ENCODE data around the gene FRYL.

Gene FRYL

DNA sequence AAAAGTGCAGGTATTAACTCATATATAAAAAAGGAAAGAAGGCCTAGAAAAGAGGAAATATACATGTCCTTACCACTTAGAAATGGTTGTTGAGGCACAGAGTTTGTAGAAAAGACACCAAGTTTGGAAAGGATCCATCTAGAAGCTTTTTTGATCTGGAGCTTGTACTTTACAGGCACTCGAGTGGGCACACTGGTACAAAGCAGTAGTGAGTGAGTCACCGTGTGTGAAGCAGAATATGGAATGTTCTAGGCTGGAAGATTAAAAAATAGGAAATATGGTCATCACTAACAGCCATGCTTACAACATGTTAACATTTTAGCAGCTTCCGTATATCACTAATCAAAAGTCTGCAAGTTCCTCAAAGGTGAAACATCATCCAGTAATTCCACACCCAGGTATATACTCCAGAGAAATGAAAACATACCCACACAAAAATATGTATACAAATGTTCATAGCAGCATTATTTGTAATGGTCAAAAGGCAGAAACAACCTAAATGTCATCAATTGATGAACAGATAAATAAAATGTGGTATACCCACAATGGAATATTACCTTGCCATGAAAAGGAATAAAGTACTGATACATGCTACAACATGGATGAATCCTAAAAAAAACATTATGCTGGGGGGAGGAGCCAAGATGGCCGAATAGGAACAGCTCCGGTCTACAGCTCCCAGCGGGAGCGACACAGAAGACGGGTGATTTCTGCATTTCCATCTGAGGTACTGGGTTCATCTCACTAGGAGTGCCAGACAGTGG lies 69.5 kb downstream of the FRYL start:
- TF ChIP-seq, protein P1, sequence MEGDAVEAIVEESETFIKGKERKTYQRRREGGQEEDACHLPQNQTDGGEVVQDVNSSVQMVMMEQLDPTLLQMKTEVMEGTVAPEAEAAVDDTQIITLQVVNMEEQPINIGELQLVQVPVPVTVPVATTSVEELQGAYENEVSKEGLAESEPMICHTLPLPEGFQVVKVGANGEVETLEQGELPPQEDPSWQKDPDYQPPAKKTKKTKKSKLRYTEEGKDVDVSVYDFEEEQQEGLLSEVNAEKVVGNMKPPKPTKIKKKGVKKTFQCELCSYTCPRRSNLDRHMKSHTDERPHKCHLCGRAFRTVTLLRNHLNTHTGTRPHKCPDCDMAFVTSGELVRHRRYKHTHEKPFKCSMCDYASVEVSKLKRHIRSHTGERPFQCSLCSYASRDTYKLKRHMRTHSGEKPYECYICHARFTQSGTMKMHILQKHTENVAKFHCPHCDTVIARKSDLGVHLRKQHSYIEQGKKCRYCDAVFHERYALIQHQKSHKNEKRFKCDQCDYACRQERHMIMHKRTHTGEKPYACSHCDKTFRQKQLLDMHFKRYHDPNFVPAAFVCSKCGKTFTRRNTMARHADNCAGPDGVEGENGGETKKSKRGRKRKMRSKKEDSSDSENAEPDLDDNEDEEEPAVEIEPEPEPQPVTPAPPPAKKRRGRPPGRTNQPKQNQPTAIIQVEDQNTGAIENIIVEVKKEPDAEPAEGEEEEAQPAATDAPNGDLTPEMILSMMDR (conservative IDR thresholded peaks at IDR 0.05; ENCODE audit: control insufficient read depth, insufficient read depth, low read depth, low read length): no peak
- peak; percentile 43 for DNase-seq (ENCODE audit: low read depth)
- H3K4me3 ChIP-seq (ENCODE audit: control insufficient read depth, low read depth, low read length): no peak overlapping the region

DNA sequence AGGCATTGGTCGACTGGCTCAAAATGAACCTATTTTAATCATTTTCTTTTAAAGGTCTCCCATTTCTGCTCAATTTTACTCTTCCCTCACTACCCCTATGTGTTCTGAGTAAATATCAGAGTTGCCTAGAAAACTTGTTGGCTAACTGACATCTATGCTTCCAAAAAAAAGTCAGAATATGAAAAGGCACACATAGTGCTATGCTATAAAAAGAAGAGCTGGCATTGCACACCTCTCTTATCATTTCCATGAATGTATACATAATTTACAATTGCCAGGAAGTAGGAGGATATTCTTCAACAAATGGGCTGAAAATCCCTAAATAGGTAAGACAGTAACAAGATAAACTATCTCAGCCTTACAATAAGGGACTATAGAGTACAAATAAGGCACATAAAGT lies 70.2 kb downstream of the FRYL start:
- no peak overlapping the region for H3K4me3 ChIP-seq (ENCODE audit: control insufficient read depth, low read depth, low read length)
- no peak for DNase-seq (ENCODE audit: low read depth)
- TF ChIP-seq, protein P1 (conservative IDR thresholded peaks at IDR 0.05; ENCODE audit: control insufficient read depth, insufficient read depth, low read depth, low read length): no peak

DNA sequence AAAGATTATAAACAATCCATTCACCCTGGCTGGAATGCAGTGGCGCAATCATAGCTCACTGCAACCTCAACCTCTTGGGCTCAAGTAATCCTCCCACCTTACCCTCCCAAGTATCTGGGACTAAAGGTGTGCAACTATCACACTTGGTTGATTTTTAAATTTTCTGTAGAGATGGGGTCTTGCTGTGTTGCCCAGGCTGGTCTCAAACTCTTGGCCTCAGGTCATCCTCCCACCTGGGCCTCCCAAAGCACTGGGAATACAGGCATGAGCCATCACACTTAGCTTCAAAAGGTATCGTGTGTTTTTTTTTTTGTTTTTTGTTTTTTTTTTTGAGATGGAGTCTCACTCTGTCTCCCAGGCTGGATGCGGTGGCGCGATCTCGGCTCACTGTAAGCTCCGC lies 71.5 kb downstream of the FRYL start:
- TF ChIP-seq, protein P1 (conservative IDR thresholded peaks at IDR 0.05; ENCODE audit: control insufficient read depth, insufficient read depth, low read depth, low read length): no peak
- no peak for DNase-seq (ENCODE audit: low read depth)
- no peak overlapping the region for H3K4me3 ChIP-seq (ENCODE audit: control insufficient read depth, low read depth, low read length)

DNA sequence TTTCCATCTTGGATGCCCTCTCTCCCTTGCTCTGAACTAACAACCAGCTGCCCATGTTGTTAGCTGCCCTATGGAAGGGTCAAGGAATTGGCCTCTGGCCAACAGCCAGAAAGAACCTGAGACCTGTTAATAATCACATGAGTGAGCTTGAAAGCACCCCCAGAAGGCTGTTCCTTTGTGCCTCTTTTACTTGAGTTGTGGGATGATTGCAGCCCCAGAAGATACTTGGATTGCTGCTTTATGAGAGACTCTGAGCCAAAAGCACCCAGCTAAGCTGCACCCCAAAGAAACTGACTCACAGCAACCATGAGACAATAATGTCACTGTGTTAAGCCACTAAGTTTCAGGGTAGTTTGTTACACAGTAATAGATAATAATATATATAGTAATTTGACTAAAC lies 73.3 kb downstream of the FRYL start:
- DNase-seq (ENCODE audit: low read depth): peak; percentile 12
- TF ChIP-seq, protein P1 (conservative IDR thresholded peaks at IDR 0.05; ENCODE audit: control insufficient read depth, insufficient read depth, low read depth, low read length): no peak
- no peak overlapping the region for H3K4me3 ChIP-seq (ENCODE audit: control insufficient read depth, low read depth, low read length)

DNA sequence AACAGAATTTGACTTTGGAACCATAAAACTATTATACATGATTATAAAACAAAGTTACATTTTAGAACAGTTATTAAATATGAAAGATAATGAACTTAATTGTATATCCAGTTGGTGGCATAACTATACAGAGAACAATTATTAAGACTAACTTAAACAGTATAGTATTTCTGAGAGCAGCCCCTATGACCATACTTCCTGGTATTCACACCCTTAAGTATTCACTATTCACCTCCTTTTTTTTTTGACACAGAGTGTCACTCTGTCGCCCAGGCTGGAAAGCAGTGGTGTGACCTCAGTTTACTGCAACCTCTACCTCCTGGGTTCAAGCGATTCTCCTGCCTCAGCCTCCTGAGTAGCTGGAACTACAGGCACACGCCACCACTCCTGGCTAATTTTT lies 74.5 kb downstream of the FRYL start:
- no peak for DNase-seq (ENCODE audit: low read depth)
- TF ChIP-seq, protein P1 (conservative IDR thresholded peaks at IDR 0.05; ENCODE audit: control insufficient read depth, insufficient read depth, low read depth, low read length): no peak
- no peak overlapping the region for H3K4me3 ChIP-seq (ENCODE audit: control insufficient read depth, low read depth, low read length)

DNA sequence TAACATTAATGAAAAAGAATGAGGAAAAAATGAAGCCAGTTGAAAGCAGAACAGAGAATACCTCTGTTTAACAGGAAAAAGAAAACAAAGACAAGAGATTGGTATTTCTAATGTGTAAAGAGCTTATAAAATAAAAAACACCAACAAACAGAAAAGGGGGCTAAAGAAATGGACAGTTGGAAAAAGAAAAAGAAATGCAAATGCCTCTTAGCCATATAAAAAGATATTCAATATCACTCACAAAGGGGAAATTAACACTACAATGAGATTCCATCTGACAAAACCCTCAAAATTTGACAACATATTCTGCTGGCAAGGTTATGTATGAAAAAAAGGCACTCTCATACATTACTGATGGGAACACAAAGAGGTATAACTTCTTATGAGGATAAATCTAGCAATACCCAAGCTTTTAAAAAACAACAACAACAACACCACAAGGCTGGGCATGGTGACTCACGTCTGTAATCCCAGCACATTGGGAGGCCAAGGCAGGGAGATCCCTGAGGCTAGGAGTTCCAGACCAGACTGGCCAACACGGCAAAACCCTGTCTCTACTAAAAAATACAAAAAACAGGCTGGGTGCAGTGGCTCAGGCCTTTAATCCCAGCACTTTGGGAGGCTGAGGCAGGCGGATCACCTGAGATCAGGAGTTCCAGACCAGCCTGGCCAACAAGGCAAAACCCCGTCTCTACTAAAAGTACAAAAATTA lies 75.8 kb downstream of the FRYL start:
- TF ChIP-seq, protein P1 (conservative IDR thresholded peaks at IDR 0.05; ENCODE audit: control insufficient read depth, insufficient read depth, low read depth, low read length): no peak
- H3K4me3 ChIP-seq (ENCODE audit: control insufficient read depth, low read depth, low read length): no peak overlapping the region
- no peak for DNase-seq (ENCODE audit: low read depth)

Measured in fibroblast of mammary gland (primary cell).